Vagina (tissue), 2 donors: ENCODE measurements around the gene MYPN. TPM values are rescaled to one million over a fixed set of nuclear protein-coding genes. Genes with fewer than 3 reads are reported as not detected.

ENCODE experiments used
- DNase-seq, 2 donors: peaks; one replicate each; pipeline ENCODE4 v3.0.0-alpha.2; 2017; ENCODE audit errors: extremely low spot score in 2 of 2
- H3K27ac ChIP-seq: fragments of 200-600 bp; sonication (generic); one replicate; pipeline ENCODE4 v1.5.1; 2019
- H3K27me3 ChIP-seq: fragments of 200-600 bp; sonication (generic); one replicate; pipeline ENCODE4 v1.5.1; 2019
- H3K36me3 ChIP-seq, 2 donors: fragments of 200-600 bp; sonication (generic); one replicate each; pipeline ENCODE4 v1.5.1; 2017 to 2019
- H3K4me1 ChIP-seq: fragments of 200-600 bp; sonication (generic); one replicate; pipeline ENCODE4 v1.5.1; 2019
- H3K4me3 ChIP-seq, 2 donors: fragments of 200-600 bp; sonication (generic); 1 replicate in 1 of 2; 2 replicates in 1 of 2; pipeline ENCODE4 v1.5.1; 2016 to 2019
- H3K9me3 ChIP-seq: fragments of 200-600 bp; sonication (generic); one replicate; pipeline ENCODE4 v1.5.1; 2019
- POLR2A ChIP-seq, 2 donors: fragments of 450-650 bp; IDR thresholded peaks; one replicate each; pipeline ENCODE4 v1.6.1; 2017; ENCODE audit warnings: antibody characterized with exemption in 2 of 2, mild to moderate bottlenecking in 2 of 2, moderate library complexity in 2 of 2
- POLR2AphosphoS5 ChIP-seq, 2 donors: sonication (generic); formaldehyde crosslinking; IDR thresholded peaks; one replicate each; pipeline ENCODE4 v1.9.0; 2017; ENCODE audit warnings: antibody characterized with exemption in 2 of 2, mild to moderate bottlenecking in 2 of 2, low read depth in 1 of 2; ENCODE audit not compliant: insufficient read depth in 1 of 2
- intact Hi-C: fragments of 100-400 bp; cut with DNase I; formaldehyde crosslinking; loops from one replicate; pipeline ENCODE4 v1.15.1; 2023
- total RNA-seq: library from RNA; depleted of rRNA; stranded (reverse); fragments of >200 nt; gene quantifications from one replicate; pipeline ENCODE4 v1.2.3, GENCODE V29; 2016
- TF ChIP-seq, protein P1 (sequence below), 3 experiments: fragments of 450-650 bp in 2 of 3; fragments of 200-600 bp in 1 of 3; sonication (generic) in 1 of 3; IDR thresholded peaks; one replicate each; pipeline ENCODE4 v1.5.1; 2017 to 2019; ENCODE audit warnings: antibody characterized with exemption in 3 of 3, mild to moderate bottlenecking in 2 of 3, moderate library complexity in 2 of 3

Gene MYPN, protein sequence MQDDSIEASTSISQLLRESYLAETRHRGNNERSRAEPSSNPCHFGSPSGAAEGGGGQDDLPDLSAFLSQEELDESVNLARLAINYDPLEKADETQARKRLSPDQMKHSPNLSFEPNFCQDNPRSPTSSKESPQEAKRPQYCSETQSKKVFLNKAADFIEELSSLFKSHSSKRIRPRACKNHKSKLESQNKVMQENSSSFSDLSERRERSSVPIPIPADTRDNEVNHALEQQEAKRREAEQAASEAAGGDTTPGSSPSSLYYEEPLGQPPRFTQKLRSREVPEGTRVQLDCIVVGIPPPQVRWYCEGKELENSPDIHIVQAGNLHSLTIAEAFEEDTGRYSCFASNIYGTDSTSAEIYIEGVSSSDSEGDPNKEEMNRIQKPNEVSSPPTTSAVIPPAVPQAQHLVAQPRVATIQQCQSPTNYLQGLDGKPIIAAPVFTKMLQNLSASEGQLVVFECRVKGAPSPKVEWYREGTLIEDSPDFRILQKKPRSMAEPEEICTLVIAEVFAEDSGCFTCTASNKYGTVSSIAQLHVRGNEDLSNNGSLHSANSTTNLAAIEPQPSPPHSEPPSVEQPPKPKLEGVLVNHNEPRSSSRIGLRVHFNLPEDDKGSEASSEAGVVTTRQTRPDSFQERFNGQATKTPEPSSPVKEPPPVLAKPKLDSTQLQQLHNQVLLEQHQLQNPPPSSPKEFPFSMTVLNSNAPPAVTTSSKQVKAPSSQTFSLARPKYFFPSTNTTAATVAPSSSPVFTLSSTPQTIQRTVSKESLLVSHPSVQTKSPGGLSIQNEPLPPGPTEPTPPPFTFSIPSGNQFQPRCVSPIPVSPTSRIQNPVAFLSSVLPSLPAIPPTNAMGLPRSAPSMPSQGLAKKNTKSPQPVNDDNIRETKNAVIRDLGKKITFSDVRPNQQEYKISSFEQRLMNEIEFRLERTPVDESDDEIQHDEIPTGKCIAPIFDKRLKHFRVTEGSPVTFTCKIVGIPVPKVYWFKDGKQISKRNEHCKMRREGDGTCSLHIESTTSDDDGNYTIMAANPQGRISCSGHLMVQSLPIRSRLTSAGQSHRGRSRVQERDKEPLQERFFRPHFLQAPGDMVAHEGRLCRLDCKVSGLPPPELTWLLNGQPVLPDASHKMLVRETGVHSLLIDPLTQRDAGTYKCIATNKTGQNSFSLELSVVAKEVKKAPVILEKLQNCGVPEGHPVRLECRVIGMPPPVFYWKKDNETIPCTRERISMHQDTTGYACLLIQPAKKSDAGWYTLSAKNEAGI (N-terminal part only)
- total RNA-seq, result not detected

DNA sequence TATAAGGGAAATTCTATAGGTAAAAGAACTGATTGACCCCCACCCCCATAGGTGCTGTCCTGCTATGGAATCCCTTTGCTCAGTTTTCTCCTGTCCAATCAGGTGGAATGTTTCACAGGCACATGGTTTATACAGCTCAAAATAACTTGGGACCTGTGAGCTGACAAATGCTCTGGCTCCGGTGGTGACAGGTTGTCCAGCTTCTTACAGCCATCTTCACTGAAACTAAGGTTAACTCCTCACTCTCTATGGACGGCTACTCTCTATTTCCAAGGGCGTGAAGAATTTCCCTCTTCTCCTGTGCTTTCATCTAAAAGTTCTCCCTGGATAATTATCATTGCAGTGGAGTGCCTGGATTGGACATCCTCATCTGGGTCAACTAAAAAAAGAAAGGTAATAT lies at the start of gene MYPN:
TSS of gene MYPN (plus strand) at position 158 of the 400 bp plus-strand sequence. CDS start 11,951 bp downstream, outside the sequence.
- Histone ChIP-seq H3K4me1 (no peaks in the 10 kb centered on the region), H3K36me3 (no peaks in the 10 kb centered on the region), H3K27ac (no peak within 1 kb of the TSS), H3K27me3 (no peaks in the 10 kb centered on the region), H3K4me3 (no peak within 1 kb of the TSS), H3K9me3 (no peaks in the 10 kb centered on the region)
- TF ChIP-seq POLR2A (IDR thresholded peaks at IDR 0.05) (no peak), POLR2AphosphoS5 (IDR thresholded peaks at IDR 0.05; ENCODE audit: insufficient read depth in 1 of 2, low read depth in 1 of 2) (no peak)
- TF ChIP-seq, protein P1, sequence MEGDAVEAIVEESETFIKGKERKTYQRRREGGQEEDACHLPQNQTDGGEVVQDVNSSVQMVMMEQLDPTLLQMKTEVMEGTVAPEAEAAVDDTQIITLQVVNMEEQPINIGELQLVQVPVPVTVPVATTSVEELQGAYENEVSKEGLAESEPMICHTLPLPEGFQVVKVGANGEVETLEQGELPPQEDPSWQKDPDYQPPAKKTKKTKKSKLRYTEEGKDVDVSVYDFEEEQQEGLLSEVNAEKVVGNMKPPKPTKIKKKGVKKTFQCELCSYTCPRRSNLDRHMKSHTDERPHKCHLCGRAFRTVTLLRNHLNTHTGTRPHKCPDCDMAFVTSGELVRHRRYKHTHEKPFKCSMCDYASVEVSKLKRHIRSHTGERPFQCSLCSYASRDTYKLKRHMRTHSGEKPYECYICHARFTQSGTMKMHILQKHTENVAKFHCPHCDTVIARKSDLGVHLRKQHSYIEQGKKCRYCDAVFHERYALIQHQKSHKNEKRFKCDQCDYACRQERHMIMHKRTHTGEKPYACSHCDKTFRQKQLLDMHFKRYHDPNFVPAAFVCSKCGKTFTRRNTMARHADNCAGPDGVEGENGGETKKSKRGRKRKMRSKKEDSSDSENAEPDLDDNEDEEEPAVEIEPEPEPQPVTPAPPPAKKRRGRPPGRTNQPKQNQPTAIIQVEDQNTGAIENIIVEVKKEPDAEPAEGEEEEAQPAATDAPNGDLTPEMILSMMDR (IDR thresholded peaks at IDR 0.05), result no peak
- DNase-seq, result no peak
- intact Hi-C loops, result no loop called here

GRCh38 chr10:68067029-68067428 lies 42.3 kb upstream of the MYPN start:
- intact Hi-C loops, result no loop called here
- H3K4me3 ChIP-seq, result no peak overlapping the region
- no peak overlapping the region for H3K27ac ChIP-seq
- no peak for DNase-seq
- H3K9me3 ChIP-seq, result no peaks in the 10 kb centered on the region
- H3K27me3 ChIP-seq, result no peaks in the 10 kb centered on the region
- no peak for TF ChIP-seq POLR2A (IDR thresholded peaks at IDR 0.05)
- TF ChIP-seq, protein P1 (IDR thresholded peaks at IDR 0.05), result no peak
- no peak for TF ChIP-seq POLR2AphosphoS5 (IDR thresholded peaks at IDR 0.05; ENCODE audit: insufficient read depth in 1 of 2, low read depth in 1 of 2)
- peaks cover 0 to 7% of the 10 kb centered on the region in 2 donors for H3K36me3 ChIP-seq
- H3K4me1 ChIP-seq, result peaks cover 17% of the 10 kb centered on the region

DNA sequence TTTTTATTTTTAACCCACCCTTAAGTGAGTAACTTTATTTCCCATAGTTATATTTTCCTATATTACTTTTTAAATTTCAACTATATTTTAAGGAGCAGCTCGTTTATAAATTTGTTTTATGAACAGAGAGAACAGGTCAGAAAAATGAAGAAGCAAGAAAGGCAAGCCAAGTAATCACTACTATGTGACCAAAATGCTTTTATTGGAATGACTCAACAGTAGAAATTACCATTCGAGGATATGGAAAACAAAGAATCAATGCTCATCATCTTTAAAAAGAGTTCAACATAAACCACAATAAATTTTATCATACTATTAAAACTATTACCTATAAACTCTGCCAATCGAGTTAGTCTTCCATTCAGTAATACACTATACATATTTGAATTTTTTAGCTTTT lies 41.8 kb upstream of the MYPN start:
- H3K27ac ChIP-seq, result no peak overlapping the region
- peaks cover 22% of the 10 kb centered on the region for H3K4me1 ChIP-seq
- H3K27me3 ChIP-seq, result no peaks in the 10 kb centered on the region
- H3K9me3 ChIP-seq, result no peaks in the 10 kb centered on the region
- no peak overlapping the region for H3K4me3 ChIP-seq
- no peak for DNase-seq
- intact Hi-C loops, result no loop called here
- H3K36me3 ChIP-seq, result peaks cover 0 to 7% of the 10 kb centered on the region in 2 donors
- TF ChIP-seq, protein P1 (IDR thresholded peaks at IDR 0.05), result no peak
- TF ChIP-seq POLR2A (IDR thresholded peaks at IDR 0.05) (no peak), POLR2AphosphoS5 (IDR thresholded peaks at IDR 0.05; ENCODE audit: insufficient read depth in 1 of 2, low read depth in 1 of 2) (no peak)

- H3K27ac ChIP-seq, result peak overlapping the region; percentile 96
- intact Hi-C loops, result no loop called here
Observed at GRCh38 chr10:68073631-68074030, 35.7 kb upstream of the MYPN start.

More at GRCh38 chr10:68073631-68074030, 35.7 kb upstream of the MYPN start:
- H3K36me3 ChIP-seq, result no peaks in the 10 kb centered on the region
- TF ChIP-seq POLR2AphosphoS5 (IDR thresholded peaks at IDR 0.05; ENCODE audit: insufficient read depth in 1 of 2, low read depth in 1 of 2) (no peak), POLR2A (IDR thresholded peaks at IDR 0.05) (no peak)
- TF ChIP-seq, protein P1 (IDR thresholded peaks at IDR 0.05), result no peak
- no peaks in the 10 kb centered on the region for H3K27me3 ChIP-seq
- H3K9me3 ChIP-seq, result no peaks in the 10 kb centered on the region
- H3K4me3 ChIP-seq, result peak overlapping the region; percentile 77 to 78
- DNase-seq, result no peak
- H3K4me1 ChIP-seq, result peaks cover 43% of the 10 kb centered on the region
